ENCODE measurements around the gene PIGN. TPM values are rescaled to one million over a fixed set of nuclear protein-coding genes. Genes with fewer than 3 reads are reported as not detected.

PIGN gene
- total and polyA plus RNA-seq, 2 of the 8 experiments (the other 6 are each of a cell fraction or from before 2014, with no cell fraction given), result 20.9 to 26.3 TPM

DNA sequence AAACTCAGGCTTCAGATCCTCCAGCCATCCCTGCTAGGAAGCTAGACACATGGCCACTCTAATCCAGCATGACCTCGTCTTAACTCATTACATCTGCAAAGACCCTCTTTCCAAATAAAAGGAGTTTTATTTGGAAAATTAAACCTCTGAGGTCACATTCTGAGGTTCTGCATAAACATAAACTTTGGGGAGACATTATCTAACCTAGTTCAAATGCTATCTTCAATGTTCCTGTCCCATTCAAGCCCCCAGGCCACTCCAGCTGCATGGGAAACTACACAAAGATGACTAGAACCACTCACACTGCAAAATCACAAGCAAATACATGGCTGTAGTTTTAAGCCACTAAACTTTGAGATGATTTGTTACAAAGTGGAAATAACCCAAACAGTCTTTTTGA lies 195.0 kb downstream of the PIGN start (continued):
- TF ChIP-seq, protein P1, sequence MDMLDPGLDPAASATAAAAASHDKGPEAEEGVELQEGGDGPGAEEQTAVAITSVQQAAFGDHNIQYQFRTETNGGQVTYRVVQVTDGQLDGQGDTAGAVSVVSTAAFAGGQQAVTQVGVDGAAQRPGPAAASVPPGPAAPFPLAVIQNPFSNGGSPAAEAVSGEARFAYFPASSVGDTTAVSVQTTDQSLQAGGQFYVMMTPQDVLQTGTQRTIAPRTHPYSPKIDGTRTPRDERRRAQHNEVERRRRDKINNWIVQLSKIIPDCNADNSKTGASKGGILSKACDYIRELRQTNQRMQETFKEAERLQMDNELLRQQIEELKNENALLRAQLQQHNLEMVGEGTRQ (IDR thresholded peaks at IDR 0.05; ENCODE audit: low read length), result no peak
- TF ChIP-seq CHD1 (IDR thresholded peaks at IDR 0.05; ENCODE audit: low read depth, low read length) (no peak), RFX5 (IDR thresholded peaks at IDR 0.05; ENCODE audit: borderline replicate concordance, low read depth, low read length) (no peak), BACH1 (IDR thresholded peaks at IDR 0.05; ENCODE audit: low read length) (no peak)
- TF ChIP-seq, protein P2, sequence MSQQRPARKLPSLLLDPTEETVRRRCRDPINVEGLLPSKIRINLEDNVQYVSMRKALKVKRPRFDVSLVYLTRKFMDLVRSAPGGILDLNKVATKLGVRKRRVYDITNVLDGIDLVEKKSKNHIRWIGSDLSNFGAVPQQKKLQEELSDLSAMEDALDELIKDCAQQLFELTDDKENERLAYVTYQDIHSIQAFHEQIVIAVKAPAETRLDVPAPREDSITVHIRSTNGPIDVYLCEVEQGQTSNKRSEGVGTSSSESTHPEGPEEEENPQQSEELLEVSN (IDR thresholded peaks at IDR 0.05), result no peak

Measured in H1 (cell line).